HEK293 (cell line): ENCODE measurements around the gene SLC34A2.

Experiments
- CTCF ChIA-PET: fragments of 350-600 bp; formaldehyde crosslinking; extraction: SDS; loops from one replicate; lab custom pipeline; 2021; ENCODE audit warnings: antibody characterized with exemption; lab: Yijun Ruan, JAX
- POLR2A ChIA-PET: fragments of 300-600 bp; formaldehyde crosslinking; extraction: SDS; loops from one replicate; lab custom pipeline; 2020; ENCODE audit warnings: antibody characterized with exemption, inconsistent platforms; lab: Yijun Ruan, JAX
- H3K27ac ChIP-seq: fragments of 200-500 bp; sonication (Bioruptor generic); 2 replicates; pipeline ENCODE4 v1.5.1; 2014; ENCODE audit warnings: low read depth, low read length, control low read depth, inconsistent platforms; ENCODE audit errors: extremely low read depth
- H3K36me3 ChIP-seq, 2 experiments: fragments of 200-500 bp in 1 of 2; sonication (Bioruptor generic) in 1 of 2; 1 replicate in 1 of 2; 2 replicates in 1 of 2; pipeline ENCODE4 v1.5.1; 2014 to 2017; ENCODE audit warnings: inconsistent platforms in 2 of 2, low read length in 2 of 2; ENCODE audit not compliant: control insufficient read depth in 2 of 2, insufficient read depth in 1 of 2
- H3K4me1 ChIP-seq: fragments of 200-500 bp; sonication (Bioruptor generic); 2 replicates; pipeline ENCODE4 v1.5.1; 2014; ENCODE audit warnings: mild to moderate bottlenecking, low read length, inconsistent platforms; ENCODE audit not compliant: control insufficient read depth, insufficient read depth
- H3K4me3 ChIP-seq: 2 replicates; pipeline ENCODE4 v1.5.1; 2011; ENCODE audit warnings: low read depth, mild to moderate bottlenecking, control low read depth, low read length, moderate library complexity
- H3K9me3 ChIP-seq: fragments of 200-500 bp; sonication (Bioruptor generic); 2 replicates; pipeline ENCODE4 v1.5.1; 2014; ENCODE audit warnings: low read depth, low read length, inconsistent platforms; ENCODE audit not compliant: control insufficient read depth, insufficient read depth
- BCL11B ChIP-seq: fragments of 450-650 bp; formaldehyde crosslinking; IDR thresholded peaks from 2 replicates; pipeline ENCODE4 v1.5.1; 2016; ENCODE audit warnings: low read depth, missing biosample characterization, missing genetic modification characterization
- GLIS1 ChIP-seq: fragments of 450-650 bp; formaldehyde crosslinking; IDR thresholded peaks from 2 replicates; pipeline ENCODE4 v1.5.1; 2016; ENCODE audit warnings: missing biosample characterization, missing genetic modification characterization
- OVOL3 ChIP-seq: fragments of 450-650 bp; formaldehyde crosslinking; IDR thresholded peaks from 2 replicates; pipeline ENCODE4 v1.5.1; 2016; ENCODE audit warnings: missing biosample characterization, missing genetic modification characterization
- SCRT2 ChIP-seq: fragments of 450-650 bp; formaldehyde crosslinking; IDR thresholded peaks from 2 replicates; pipeline ENCODE4 v1.5.1; 2016; ENCODE audit warnings: missing biosample characterization, missing genetic modification characterization
- SETDB1 ChIP-seq: IDR thresholded peaks from one replicate; pipeline ENCODE4 v1.6.1; 2017; ENCODE audit warnings: mild to moderate bottlenecking, low read length, moderate library complexity, mixed read lengths; ENCODE audit not compliant: insufficient read length
- SP3 ChIP-seq: fragments of 450-650 bp; formaldehyde crosslinking; IDR thresholded peaks from 2 replicates; pipeline ENCODE4 v1.5.1; 2016; ENCODE audit warnings: missing biosample characterization, missing genetic modification characterization
- WT1 ChIP-seq: fragments of 450-650 bp; formaldehyde crosslinking; IDR thresholded peaks from 2 replicates; pipeline ENCODE4 v1.5.1; 2016; ENCODE audit warnings: missing biosample characterization, missing genetic modification characterization
- YY2 ChIP-seq: fragments of 450-650 bp; formaldehyde crosslinking; IDR thresholded peaks from 2 replicates; pipeline ENCODE4 v1.5.1; 2016; ENCODE audit warnings: missing biosample characterization, missing genetic modification characterization
- ZFHX2 ChIP-seq: fragments of 450-650 bp; formaldehyde crosslinking; conservative IDR thresholded peaks from 2 replicates; pipeline ENCODE4 v1.5.1; 2016; ENCODE audit warnings: missing biosample characterization, missing genetic modification characterization
- ZNF112 ChIP-seq: fragments of 450-650 bp; formaldehyde crosslinking; IDR thresholded peaks from 2 replicates; pipeline ENCODE4 v1.5.0; 2017; ENCODE audit warnings: missing biosample characterization, missing genetic modification characterization
- ZNF146 ChIP-seq: fragments of 450-650 bp; formaldehyde crosslinking; IDR thresholded peaks from 2 replicates; pipeline ENCODE4 v1.5.1; 2016; ENCODE audit warnings: missing biosample characterization, missing genetic modification characterization
- ZNF223 ChIP-seq: fragments of 450-650 bp; formaldehyde crosslinking; IDR thresholded peaks from 2 replicates; pipeline ENCODE4 v1.5.1; 2016; ENCODE audit warnings: missing biosample characterization, missing genetic modification characterization
- ZNF248 ChIP-seq: fragments of 450-650 bp; formaldehyde crosslinking; IDR thresholded peaks from 2 replicates; pipeline ENCODE4 v1.5.1; 2017; ENCODE audit warnings: missing biosample characterization, missing genetic modification characterization
- ZNF311 ChIP-seq: fragments of 450-650 bp; formaldehyde crosslinking; IDR thresholded peaks from 2 replicates; pipeline ENCODE4 v1.5.1; 2017; ENCODE audit warnings: missing biosample characterization, missing genetic modification characterization, borderline replicate concordance
- ZNF366 ChIP-seq: fragments of 450-650 bp; formaldehyde crosslinking; conservative IDR thresholded peaks from 2 replicates; pipeline ENCODE4 v1.5.1; 2016; ENCODE audit warnings: missing biosample characterization, missing genetic modification characterization
- ZNF416 ChIP-seq: fragments of 450-650 bp; formaldehyde crosslinking; IDR thresholded peaks from 2 replicates; pipeline ENCODE4 v1.5.1; 2016; ENCODE audit warnings: missing biosample characterization, missing genetic modification characterization
- ZNF521 ChIP-seq: fragments of 450-650 bp; formaldehyde crosslinking; IDR thresholded peaks from 2 replicates; pipeline ENCODE4 v1.5.1; 2017; ENCODE audit warnings: missing biosample characterization, mild to moderate bottlenecking, missing genetic modification characterization
- ZNF571 ChIP-seq: fragments of 450-650 bp; formaldehyde crosslinking; IDR thresholded peaks from 2 replicates; pipeline ENCODE4 v1.5.0; 2017; ENCODE audit warnings: missing biosample characterization, missing genetic modification characterization
- ZNF624 ChIP-seq: fragments of 450-650 bp; formaldehyde crosslinking; IDR thresholded peaks from 2 replicates; pipeline ENCODE4 v1.5.1; 2017; ENCODE audit warnings: missing biosample characterization, missing genetic modification characterization
- ZNF626 ChIP-seq: fragments of 450-650 bp; sonication (Bioruptor Pico); formaldehyde crosslinking; IDR thresholded peaks from 2 replicates; pipeline ENCODE4 v1.5.1; 2018; ENCODE audit warnings: missing biosample characterization, missing genetic modification characterization, inconsistent platforms
- ZNF654 ChIP-seq: fragments of 450-650 bp; formaldehyde crosslinking; IDR thresholded peaks from 2 replicates; pipeline ENCODE4 v1.5.1; 2016; ENCODE audit warnings: low read depth, missing biosample characterization, missing genetic modification characterization
- ZNF677 ChIP-seq: fragments of 450-650 bp; IDR thresholded peaks from 2 replicates; pipeline ENCODE4 v1.5.0; 2018; ENCODE audit warnings: missing biosample characterization, mild to moderate bottlenecking, missing genetic modification characterization, moderate library complexity
- ZNF76 ChIP-seq: fragments of 450-650 bp; formaldehyde crosslinking; IDR thresholded peaks from 2 replicates; pipeline ENCODE4; 2016; ENCODE audit warnings: low read depth, missing biosample characterization, missing genetic modification characterization, borderline replicate concordance
- ZNF768 ChIP-seq: fragments of 450-650 bp; formaldehyde crosslinking; IDR thresholded peaks from 2 replicates; pipeline ENCODE4 v1.5.1; 2018; ENCODE audit warnings: missing biosample characterization, mild to moderate bottlenecking, missing genetic modification characterization
- ZNF777 ChIP-seq: fragments of 450-650 bp; formaldehyde crosslinking; IDR thresholded peaks from 2 replicates; pipeline ENCODE4 v1.5.1; 2017; ENCODE audit warnings: missing biosample characterization, missing genetic modification characterization, borderline replicate concordance
- ZNF792 ChIP-seq: fragments of 450-650 bp; formaldehyde crosslinking; IDR thresholded peaks from 2 replicates; pipeline ENCODE4 v1.5.1; 2016; ENCODE audit warnings: missing biosample characterization, missing genetic modification characterization
- ZNF830 ChIP-seq: fragments of 450-650 bp; IDR thresholded peaks from 2 replicates; pipeline ENCODE4 v1.5.0; 2018; ENCODE audit warnings: missing biosample characterization, missing genetic modification characterization, low read depth, mild to moderate bottlenecking, moderate library complexity
- ZSCAN23 ChIP-seq: fragments of 450-650 bp; formaldehyde crosslinking; IDR thresholded peaks from 2 replicates; pipeline ENCODE4 v1.5.1; 2016; ENCODE audit warnings: missing biosample characterization, missing genetic modification characterization
- TF ChIP-seq, protein P1 (sequence below): fragments of 450-650 bp; formaldehyde crosslinking; IDR thresholded peaks from 2 replicates; pipeline ENCODE4 v1.5.1; 2016; ENCODE audit warnings: missing biosample characterization, missing genetic modification characterization
- TF ChIP-seq, protein P2 (sequence below): fragments of 450-650 bp; formaldehyde crosslinking; IDR thresholded peaks from 2 replicates; pipeline ENCODE4 v1.5.1; 2017; ENCODE audit warnings: missing biosample characterization, missing genetic modification characterization
- TF ChIP-seq, protein P3 (sequence below): fragments of 450-650 bp; formaldehyde crosslinking; IDR thresholded peaks from 2 replicates; pipeline ENCODE4 v1.5.1; 2016; ENCODE audit warnings: missing biosample characterization, missing genetic modification characterization, low read depth
- TF ChIP-seq, protein P4 (sequence below): fragments of 450-650 bp; formaldehyde crosslinking; IDR thresholded peaks from 2 replicates; pipeline ENCODE4 v1.5.1; 2016; ENCODE audit warnings: missing biosample characterization, missing genetic modification characterization

The SLC34A2 gene

DNA sequence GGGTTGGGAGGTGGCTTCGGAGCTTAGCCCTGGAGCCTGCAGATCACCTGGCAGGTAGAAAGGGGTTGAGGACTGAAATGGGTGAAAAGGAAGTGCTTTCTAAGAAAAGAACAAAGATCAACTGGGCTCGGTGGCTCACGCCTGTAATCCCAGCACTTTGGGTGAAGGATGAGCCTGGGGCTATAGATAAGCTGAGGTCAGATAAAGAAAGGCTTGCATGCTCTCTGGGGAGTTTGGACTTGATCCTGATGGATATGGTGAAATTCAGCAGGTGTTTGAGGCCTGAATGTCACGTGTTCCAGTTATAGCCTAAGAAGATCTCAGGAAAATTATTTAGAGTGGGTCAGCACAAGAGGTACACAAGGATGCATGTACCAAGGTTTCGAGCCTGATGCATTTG is 40.8 kb downstream of the SLC34A2 start:
- no peak for TF ChIP-seq GLIS1 (tag by site-specific recombination)
- no peak for TF ChIP-seq ZNF146
- no peak for TF ChIP-seq SETDB1
- TF ChIP-seq ZFHX2 (tag by site-specific recombination) = no peak
- TF ChIP-seq ZNF112 (tag by site-specific recombination) = no peak
- TF ChIP-seq ZNF792 (tag by site-specific recombination) = no peak
- TF ChIP-seq ZNF248 (tag by site-specific recombination) = no peak
- TF ChIP-seq OVOL3 (tag by site-specific recombination) = no peak
- TF ChIP-seq ZNF223 (tag by site-specific recombination) = no peak
- no peak for TF ChIP-seq SP3 (tag by site-specific recombination)
- TF ChIP-seq ZNF626 (tag by site-specific recombination) = no peak
- no peak for TF ChIP-seq ZNF311
- TF ChIP-seq ZSCAN23 (tag by site-specific recombination) = no peak
- no peak for TF ChIP-seq ZNF830 (tag by site-specific recombination)
- TF ChIP-seq, protein P1, sequence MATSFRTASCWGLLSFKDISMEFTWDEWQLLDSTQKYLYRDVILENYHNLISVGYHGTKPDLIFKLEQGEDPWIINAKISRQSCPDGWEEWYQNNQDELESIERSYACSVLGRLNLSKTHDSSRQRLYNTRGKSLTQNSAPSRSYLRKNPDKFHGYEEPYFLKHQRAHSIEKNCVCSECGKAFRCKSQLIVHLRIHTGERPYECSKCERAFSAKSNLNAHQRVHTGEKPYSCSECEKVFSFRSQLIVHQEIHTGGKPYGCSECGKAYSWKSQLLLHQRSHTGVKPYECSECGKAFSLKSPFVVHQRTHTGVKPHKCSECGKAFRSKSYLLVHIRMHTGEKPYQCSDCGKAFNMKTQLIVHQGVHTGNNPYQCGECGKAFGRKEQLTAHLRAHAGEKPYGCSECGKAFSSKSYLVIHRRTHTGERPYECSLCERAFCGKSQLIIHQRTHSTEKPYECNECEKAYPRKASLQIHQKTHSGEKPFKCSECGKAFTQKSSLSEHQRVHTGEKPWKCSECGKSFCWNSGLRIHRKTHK (tag by site-specific recombination) = no peak
- no peak for TF ChIP-seq ZNF654
- TF ChIP-seq ZNF571 = no peak
- TF ChIP-seq ZNF521 (tag by site-specific recombination) = no peak
- CTCF ChIA-PET = no interaction called here

DNA sequence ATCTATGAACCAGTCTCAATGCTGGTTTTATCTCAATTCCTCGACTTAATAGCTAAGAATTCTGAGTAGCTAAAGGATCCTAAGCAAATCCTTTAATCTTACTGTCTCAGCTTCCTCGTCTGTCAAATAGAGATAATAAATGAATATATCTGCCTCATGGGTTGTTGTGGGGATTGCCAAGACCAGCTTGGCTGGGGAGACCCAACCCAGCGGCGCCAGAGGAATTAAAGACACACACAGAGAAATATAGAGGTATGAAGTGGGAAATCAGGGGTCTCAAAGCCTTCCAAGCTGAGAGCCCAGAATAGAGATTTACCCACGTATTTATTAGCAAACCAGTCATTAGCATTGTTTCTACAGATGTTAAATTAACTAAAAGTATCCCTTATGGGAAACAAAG is 41.9 kb downstream of the SLC34A2 start:
- H3K9me3 ChIP-seq = no peaks in the 10 kb centered on the region
- H3K27ac ChIP-seq = no peak overlapping the region
- POLR2A ChIA-PET = no interaction called here
- no peak overlapping the region for H3K4me3 ChIP-seq
- no peaks in the 10 kb centered on the region for H3K36me3 ChIP-seq
- TF ChIP-seq WT1 (tag by site-specific recombination) = no peak
- no peak for TF ChIP-seq YY2 (tag by site-specific recombination)
- no peak for TF ChIP-seq ZNF654
- TF ChIP-seq, protein P2, sequence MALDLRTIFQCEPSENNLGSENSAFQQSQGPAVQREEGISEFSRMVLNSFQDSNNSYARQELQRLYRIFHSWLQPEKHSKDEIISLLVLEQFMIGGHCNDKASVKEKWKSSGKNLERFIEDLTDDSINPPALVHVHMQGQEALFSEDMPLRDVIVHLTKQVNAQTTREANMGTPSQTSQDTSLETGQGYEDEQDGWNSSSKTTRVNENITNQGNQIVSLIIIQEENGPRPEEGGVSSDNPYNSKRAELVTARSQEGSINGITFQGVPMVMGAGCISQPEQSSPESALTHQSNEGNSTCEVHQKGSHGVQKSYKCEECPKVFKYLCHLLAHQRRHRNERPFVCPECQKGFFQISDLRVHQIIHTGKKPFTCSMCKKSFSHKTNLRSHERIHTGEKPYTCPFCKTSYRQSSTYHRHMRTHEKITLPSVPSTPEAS (tag by site-specific recombination) = no peak
- TF ChIP-seq ZNF677 (tag by site-specific recombination) = no peak
- no peak for TF ChIP-seq ZNF830 (tag by site-specific recombination)
- no peak for TF ChIP-seq ZNF624
- TF ChIP-seq, protein P3, sequence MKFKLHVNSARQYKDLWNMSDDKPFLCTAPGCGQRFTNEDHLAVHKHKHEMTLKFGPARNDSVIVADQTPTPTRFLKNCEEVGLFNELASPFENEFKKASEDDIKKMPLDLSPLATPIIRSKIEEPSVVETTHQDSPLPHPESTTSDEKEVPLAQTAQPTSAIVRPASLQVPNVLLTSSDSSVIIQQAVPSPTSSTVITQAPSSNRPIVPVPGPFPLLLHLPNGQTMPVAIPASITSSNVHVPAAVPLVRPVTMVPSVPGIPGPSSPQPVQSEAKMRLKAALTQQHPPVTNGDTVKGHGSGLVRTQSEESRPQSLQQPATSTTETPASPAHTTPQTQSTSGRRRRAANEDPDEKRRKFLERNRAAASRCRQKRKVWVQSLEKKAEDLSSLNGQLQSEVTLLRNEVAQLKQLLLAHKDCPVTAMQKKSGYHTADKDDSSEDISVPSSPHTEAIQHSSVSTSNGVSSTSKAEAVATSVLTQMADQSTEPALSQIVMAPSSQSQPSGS (tag by site-specific recombination) = no peak
- no peak for TF ChIP-seq ZNF416 (tag by site-specific recombination)
- no peak for TF ChIP-seq SCRT2 (tag by site-specific recombination)
- TF ChIP-seq, protein P4, sequence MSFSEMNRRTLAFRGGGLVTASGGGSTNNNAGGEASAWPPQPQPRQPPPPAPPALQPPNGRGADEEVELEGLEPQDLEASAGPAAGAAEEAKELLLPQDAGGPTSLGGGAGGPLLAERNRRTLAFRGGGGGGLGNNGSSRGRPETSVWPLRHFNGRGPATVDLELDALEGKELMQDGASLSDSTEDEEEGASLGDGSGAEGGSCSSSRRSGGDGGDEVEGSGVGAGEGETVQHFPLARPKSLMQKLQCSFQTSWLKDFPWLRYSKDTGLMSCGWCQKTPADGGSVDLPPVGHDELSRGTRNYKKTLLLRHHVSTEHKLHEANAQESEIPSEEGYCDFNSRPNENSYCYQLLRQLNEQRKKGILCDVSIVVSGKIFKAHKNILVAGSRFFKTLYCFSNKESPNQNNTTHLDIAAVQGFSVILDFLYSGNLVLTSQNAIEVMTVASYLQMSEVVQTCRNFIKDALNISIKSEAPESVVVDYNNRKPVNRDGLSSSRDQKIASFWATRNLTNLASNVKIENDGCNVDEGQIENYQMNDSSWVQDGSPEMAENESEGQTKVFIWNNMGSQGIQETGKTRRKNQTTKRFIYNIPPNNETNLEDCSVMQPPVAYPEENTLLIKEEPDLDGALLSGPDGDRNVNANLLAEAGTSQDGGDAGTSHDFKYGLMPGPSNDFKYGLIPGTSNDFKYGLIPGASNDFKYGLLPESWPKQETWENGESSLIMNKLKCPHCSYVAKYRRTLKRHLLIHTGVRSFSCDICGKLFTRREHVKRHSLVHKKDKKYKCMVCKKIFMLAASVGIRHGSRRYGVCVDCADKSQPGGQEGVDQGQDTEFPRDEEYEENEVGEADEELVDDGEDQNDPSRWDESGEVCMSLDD (tag by site-specific recombination) = no peak
- no peak for TF ChIP-seq ZNF777
- no peak for TF ChIP-seq ZNF76 (tag by site-specific recombination)
- no peak for TF ChIP-seq ZNF768
- TF ChIP-seq ZNF366 (tag by site-specific recombination) = no peak
- TF ChIP-seq BCL11B (tag by site-specific recombination) = no peak
- CTCF ChIA-PET = no interaction called here
- H3K4me1 ChIP-seq = no peaks in the 10 kb centered on the region

More for the DNA sequence above, 40.8 kb downstream of the SLC34A2 start:
- H3K27ac ChIP-seq = no peak overlapping the region
- no peaks in the 10 kb centered on the region for H3K4me1 ChIP-seq
- POLR2A ChIA-PET = no interaction called here
- no peaks in the 10 kb centered on the region for H3K9me3 ChIP-seq
- H3K4me3 ChIP-seq = no peak overlapping the region
- H3K36me3 ChIP-seq = no peaks in the 10 kb centered on the region
